ENCODE data around the gene DTNA.

DNA sequence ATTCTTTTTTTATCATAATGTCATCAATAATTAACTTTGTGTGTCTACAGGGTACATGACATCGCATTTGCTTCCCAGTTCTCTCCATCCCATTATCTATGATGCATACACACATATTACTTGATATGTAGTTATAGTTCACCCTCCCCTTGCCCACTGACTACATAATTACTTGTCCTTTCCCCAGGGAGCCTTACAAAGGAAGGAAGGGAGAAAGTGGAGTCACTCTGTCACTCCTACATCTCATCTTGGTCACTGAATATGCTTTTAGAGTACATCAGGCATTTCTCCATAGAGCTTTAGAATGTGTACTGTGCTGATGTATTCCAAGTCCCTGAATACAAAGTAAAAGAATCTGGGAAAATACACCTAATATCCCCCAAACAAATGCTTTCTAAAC is 6.0 kb upstream of the DTNA start:
- TF ChIP-seq, protein P1, sequence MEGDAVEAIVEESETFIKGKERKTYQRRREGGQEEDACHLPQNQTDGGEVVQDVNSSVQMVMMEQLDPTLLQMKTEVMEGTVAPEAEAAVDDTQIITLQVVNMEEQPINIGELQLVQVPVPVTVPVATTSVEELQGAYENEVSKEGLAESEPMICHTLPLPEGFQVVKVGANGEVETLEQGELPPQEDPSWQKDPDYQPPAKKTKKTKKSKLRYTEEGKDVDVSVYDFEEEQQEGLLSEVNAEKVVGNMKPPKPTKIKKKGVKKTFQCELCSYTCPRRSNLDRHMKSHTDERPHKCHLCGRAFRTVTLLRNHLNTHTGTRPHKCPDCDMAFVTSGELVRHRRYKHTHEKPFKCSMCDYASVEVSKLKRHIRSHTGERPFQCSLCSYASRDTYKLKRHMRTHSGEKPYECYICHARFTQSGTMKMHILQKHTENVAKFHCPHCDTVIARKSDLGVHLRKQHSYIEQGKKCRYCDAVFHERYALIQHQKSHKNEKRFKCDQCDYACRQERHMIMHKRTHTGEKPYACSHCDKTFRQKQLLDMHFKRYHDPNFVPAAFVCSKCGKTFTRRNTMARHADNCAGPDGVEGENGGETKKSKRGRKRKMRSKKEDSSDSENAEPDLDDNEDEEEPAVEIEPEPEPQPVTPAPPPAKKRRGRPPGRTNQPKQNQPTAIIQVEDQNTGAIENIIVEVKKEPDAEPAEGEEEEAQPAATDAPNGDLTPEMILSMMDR (IDR thresholded peaks at IDR 0.05), result no peak
- TF ChIP-seq POLR2A (IDR thresholded peaks at IDR 0.05), result no peak

All from adrenal gland (tissue), 5 donors.